Lower leg skin (tissue), 4 donors: ENCODE data around the gene SPINK4. TPM values are rescaled to one million over a fixed set of nuclear protein-coding genes. Genes with fewer than 3 reads are reported as not detected.

ENCODE experiments used
- DNase-seq, 2 donors: peaks; one replicate each; pipeline ENCODE4 v3.0.0-alpha.2; 2019; ENCODE audit warnings: low spot score in 2 of 2
- H3K4me3 ChIP-seq: fragments of 200-600 bp; sonication (generic); 2 replicates; pipeline ENCODE4 v1.5.1; 2017; ENCODE audit warnings: mild to moderate bottlenecking, low read depth; ENCODE audit not compliant: poor library complexity, severe bottlenecking
- POLR2A ChIP-seq, 2 donors: fragments of 450-650 bp; IDR thresholded peaks; one replicate each; pipeline ENCODE4 v1.6.1; 2016 to 2017; ENCODE audit warnings: antibody characterized with exemption in 2 of 2, mild to moderate bottlenecking in 1 of 2, moderate library complexity in 1 of 2
- WGBS, 2 donors: methylation state at CpG; one replicate each; pipeline ENCODE4 v1.1.5; 2018; 5-methylcytosine and 5-hydroxymethylcytosine counted together
- intact Hi-C: fragments of 100-400 bp; cut with DNase I; formaldehyde crosslinking; loops from one replicate; pipeline ENCODE4 v1.15.0; 2023; ENCODE audit warnings: low total_unique reads
- total RNA-seq, 4 donors: library from RNA; depleted of rRNA; stranded (reverse); fragments of >200 nt; gene quantifications; one replicate each; pipeline ENCODE4 v1.1.0, GENCODE V29; 2016
- TF ChIP-seq, protein P1 (sequence below), 3 donors: fragments of 450-650 bp; IDR thresholded peaks; one replicate each; pipeline ENCODE4 v1.5.1; 2016; ENCODE audit warnings: antibody characterized with exemption in 3 of 3, mild to moderate bottlenecking in 3 of 3, moderate library complexity in 2 of 3

SPINK4 gene
- total RNA-seq, 4 donors from 2014 or later: not detected

DNA sequence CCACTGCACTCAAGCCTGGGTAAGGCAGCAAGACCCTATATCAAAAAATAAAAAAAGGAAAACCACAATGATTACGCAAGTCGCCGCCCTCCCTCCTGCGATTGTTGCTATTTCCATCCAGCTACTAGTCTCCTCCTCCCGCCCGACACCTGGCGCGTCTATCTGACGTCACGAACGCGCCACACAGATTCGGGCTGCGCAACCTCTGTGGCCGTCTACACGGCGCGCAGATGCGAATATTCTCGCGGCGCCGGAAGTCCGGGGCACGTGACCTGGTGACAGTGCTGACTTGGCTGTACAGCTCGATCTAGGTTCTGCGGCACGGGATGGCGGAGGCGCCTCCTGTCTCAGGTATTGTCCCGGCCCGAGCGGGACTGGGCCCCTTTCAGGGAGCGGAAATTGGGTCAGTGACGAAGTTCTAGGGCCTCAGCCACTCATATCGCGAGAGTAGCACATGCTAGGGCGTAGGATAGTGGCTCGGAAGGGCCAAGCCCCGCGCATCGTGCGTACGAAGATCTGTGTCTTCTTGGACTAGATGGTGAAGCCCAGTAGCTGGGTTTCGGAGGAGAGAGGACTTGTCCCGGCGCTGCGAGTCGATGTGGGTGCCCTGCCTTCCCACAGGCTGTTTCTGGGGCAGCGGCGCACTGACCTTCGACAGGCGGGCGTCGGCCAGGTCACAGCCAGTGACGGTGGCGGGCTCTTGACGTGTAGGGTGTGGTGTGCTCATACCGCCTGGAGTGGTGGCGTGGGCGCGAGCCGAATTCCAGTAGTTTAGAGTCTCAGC, 50.5 kb downstream of the SPINK4 start, which contains the start of gene NFX1:
Gene NFX1, plus strand, starts transcription at position 270 of the 784 bp plus-strand sequence. Its CDS starts 57 bp downstream, at position 327.
- WGBS, 2 donors: 0 to 1% methylated on average over 40 to 56 of the region's 63 CpGs
- intact Hi-C loops: no loop called here
- H3K4me3 ChIP-seq: peak within 1 kb of the TSS; percentile 68
- DNase-seq: peak; percentile 98 to 100
- TF ChIP-seq POLR2A (IDR thresholded peaks at IDR 0.05): peak in 1 of 2 donors; percentile 42
- TF ChIP-seq, protein P1, sequence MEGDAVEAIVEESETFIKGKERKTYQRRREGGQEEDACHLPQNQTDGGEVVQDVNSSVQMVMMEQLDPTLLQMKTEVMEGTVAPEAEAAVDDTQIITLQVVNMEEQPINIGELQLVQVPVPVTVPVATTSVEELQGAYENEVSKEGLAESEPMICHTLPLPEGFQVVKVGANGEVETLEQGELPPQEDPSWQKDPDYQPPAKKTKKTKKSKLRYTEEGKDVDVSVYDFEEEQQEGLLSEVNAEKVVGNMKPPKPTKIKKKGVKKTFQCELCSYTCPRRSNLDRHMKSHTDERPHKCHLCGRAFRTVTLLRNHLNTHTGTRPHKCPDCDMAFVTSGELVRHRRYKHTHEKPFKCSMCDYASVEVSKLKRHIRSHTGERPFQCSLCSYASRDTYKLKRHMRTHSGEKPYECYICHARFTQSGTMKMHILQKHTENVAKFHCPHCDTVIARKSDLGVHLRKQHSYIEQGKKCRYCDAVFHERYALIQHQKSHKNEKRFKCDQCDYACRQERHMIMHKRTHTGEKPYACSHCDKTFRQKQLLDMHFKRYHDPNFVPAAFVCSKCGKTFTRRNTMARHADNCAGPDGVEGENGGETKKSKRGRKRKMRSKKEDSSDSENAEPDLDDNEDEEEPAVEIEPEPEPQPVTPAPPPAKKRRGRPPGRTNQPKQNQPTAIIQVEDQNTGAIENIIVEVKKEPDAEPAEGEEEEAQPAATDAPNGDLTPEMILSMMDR (IDR thresholded peaks at IDR 0.05): no peak

DNA sequence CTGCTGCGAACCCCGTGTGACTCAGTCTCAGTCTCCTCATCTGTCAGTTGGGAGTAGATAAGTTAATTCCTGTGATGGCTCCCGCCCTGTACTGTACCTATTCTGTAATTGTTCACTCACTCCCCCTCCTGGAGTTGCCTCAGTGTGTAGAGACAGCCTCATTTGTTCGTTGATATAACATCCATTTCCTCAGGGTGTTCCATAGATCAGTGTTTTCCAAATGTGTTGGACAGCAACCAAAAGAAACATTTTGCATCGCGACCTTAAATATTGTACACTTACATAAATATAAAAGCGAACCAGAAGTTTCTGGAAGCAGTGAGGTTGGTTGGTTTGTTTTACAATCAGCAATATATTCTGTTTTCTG, 51.0 kb downstream of the SPINK4 start:
- intact Hi-C loops: no loop called here
- 6 to 13% methylated on average over 7 of the region's 7 CpGs for WGBS, 2 donors
- DNase-seq: no peak
- H3K4me3 ChIP-seq: peak overlapping the region; percentile 68
- no peak for TF ChIP-seq POLR2A (IDR thresholded peaks at IDR 0.05)
- TF ChIP-seq, protein P1 (IDR thresholded peaks at IDR 0.05): no peak

DNA sequence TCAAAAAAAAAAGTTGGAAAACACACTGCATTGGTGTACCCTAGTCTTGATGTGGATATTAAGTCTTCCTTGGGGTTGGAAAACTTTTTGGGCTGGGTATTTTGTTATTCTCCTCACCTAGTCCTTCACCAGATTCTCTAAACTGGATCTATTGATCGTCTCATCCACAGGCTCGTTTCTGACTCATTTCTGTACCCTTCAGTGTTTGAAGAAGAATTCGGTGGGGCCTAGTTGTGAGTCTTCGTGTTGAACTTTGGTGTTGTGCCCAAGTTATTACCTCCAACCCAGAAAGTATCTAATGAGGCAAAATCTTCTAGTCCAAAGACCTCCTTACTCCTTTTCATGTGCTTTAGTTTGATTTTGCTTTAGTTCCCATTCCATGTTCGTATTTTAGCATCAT, 51.9 kb downstream of the SPINK4 start:
- no peak for DNase-seq
- no peak overlapping the region for H3K4me3 ChIP-seq
- TF ChIP-seq, protein P1 (IDR thresholded peaks at IDR 0.05): no peak
- TF ChIP-seq POLR2A (IDR thresholded peaks at IDR 0.05): no peak
- intact Hi-C loops: no loop called here
- WGBS, 2 donors: 83 to 86% methylated on average over 5 of the region's 5 CpGs

DNA sequence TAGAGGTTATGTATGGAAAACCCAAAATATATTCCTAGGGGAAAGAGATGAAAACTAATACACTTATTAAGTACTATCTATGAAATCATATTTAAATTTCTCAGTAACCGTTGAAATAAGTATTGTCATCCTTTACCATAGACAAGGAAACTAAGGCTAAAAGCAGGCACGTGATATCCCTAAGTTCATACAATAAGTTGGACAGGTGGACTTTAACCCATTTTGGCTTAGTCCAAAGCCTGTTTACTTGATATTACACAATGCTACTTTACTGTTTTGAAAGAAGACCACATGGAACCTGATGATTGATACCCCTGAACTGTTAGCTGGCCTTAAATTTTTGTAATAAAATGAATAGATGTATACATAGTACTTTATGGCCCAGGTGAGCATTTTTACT, 53.8 kb downstream of the SPINK4 start:
- 78 to 86% methylated on average over 2 of the region's 2 CpGs for WGBS, 2 donors
- intact Hi-C loops: no loop called here
- H3K4me3 ChIP-seq: no peak overlapping the region
- TF ChIP-seq, protein P1 (IDR thresholded peaks at IDR 0.05): no peak
- no peak for TF ChIP-seq POLR2A (IDR thresholded peaks at IDR 0.05)
- DNase-seq: no peak

DNA sequence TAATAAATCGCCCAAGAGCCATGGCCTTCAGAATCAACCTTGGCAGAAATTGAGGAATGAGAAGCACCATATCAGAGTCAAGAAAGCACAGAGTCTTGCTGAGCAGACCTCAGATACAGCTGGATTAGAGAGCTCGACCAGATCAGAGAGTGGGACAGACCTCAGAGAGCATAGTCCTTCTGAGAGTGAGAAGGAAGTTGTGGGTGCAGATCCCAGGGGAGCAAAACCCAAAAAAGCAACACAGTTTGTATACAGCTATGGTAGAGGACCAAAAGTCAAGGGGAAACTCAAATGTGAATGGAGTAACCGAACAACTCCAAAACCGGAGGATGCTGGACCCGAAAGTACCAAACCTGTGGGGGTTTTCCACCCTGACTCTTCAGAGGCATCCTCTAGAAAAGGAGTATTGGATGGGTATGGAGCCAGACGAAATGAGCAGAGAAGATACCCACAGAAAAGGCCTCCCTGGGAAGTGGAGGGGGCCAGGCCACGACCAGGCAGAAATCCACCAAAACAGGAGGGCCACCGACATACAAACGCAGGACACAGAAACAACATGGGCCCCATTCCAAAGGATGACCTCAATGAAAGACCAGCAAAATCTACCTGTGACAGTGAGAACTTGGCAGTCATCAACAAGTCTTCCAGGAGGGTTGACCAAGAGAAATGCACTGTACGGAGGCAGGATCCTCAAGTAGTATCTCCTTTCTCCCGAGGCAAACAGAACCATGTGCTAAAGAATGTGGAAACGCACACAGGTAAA, 54.9 kb downstream of the SPINK4 start:
- DNase-seq: no peak
- no peak for TF ChIP-seq POLR2A (IDR thresholded peaks at IDR 0.05)
- TF ChIP-seq, protein P1 (IDR thresholded peaks at IDR 0.05): no peak
- intact Hi-C loops: no loop called here
- 90 to 92% methylated on average over 12 of the region's 12 CpGs for WGBS, 2 donors
- no peak overlapping the region for H3K4me3 ChIP-seq
